Measurements from ENCODE around the gene OTX1.
"Not testable (repeated sequence)": the region's sequence is repeated elsewhere in the genome, so short reads cannot be mapped to it uniquely, and the experiment has no call there.

OTX1 gene

DNA sequence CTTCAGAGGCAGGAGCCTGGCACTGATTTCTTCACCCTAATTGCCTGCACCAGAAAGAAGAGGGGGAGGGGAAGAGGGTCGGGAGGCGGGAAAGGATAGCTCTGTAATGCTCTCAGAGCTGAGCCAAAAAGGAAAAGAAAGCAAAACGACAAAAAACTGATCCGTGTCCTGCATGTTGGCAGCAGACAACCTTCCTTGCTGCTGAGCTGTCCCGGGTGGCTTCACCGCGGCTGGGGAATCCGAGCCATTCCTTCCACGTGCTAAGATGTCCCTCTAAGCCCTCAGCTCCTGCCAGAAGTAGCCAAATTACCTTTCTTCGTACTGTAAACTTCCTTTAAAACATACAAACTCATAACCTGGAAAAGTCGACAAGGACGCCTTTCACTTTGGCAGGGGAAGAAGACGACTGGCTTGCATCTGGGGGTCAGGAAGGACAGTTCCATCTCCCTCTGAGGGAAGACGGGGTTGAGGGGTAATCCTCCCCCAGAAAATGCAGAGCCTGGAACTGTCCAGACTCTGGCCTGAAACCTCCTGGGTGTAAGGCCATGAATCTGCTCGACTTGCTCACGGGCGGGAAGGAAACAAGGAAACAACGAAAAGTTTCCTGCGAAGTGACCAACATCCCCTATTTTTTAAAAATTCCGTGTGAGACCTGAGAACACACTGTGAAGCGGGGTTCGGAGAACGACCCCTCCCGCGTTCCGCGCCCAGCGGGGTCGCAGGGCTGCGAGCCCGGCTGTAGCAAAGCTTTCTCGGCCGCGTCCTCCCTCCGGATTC, 7.7 kb downstream of the OTX1 start:
- Histone ChIP-seq H3K4me3 (ENCODE audit: low read length) (peak overlapping the region; percentile 28), H3K27me3 (ENCODE audit: insufficient read depth, low read length) (peaks cover 60% of the 10 kb centered on the region), H2AFZ (ENCODE audit: low read depth, low read length) (peak overlapping the region; percentile 80), H3K9me3 (ENCODE audit: low read length) (peaks cover 27% of the 10 kb centered on the region), H3K4me1 (ENCODE audit: insufficient read depth, low read length) (peaks cover 3% of the 10 kb centered on the region), H3K36me3 (ENCODE audit: insufficient read depth, low read length) (peaks cover 19% of the 10 kb centered on the region)

DNA sequence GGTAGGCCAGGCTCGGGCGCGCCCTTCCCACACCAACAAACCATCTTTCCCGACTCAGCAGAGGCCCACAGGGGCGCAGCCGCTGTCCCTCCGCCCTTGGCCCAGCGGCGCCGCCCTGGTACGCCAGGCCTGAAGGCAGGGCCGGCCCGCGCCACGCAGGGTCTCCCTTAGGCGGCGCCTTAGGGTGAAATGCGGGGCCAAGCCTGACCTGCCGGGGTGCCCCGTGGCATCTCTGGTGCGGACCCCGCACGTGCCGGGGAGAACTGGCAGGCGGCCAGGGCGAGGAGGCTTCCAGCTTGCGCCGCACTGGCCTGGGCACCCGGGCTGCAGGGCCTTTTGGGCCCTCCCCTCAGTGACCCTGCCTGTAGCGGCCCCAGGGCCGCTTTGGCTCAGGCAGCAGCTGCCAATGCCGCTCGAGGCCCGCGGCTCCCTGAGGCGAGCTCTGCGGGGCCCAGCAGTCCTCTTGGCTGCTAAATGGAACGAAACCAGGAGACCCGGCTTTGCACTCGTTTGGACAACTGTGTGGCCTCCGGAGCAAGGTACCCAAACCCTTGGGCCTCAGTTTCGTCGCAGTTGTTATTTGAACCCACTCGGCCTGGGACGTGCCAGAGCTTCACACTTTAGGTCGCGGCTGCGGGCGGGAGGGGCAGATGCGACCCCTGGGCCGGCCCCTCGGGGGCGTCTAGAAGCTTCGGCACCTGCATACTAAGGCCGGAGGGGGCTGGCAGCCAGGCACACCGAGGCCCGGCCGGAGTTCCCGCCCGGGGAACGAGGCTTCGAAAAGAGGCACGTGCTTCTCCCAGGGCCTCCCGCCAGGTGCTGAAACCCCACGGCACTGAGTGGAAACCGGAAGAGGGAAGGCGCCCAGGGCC, 8.5 kb downstream of the OTX1 start:
- Histone ChIP-seq H3K4me1 (ENCODE audit: insufficient read depth, low read length) (peaks cover 3% of the 10 kb centered on the region), H3K4me3 (ENCODE audit: low read length) (peak overlapping the region; percentile 28), H3K36me3 (ENCODE audit: insufficient read depth, low read length) (peaks cover 19% of the 10 kb centered on the region), H3K9me3 (ENCODE audit: low read length) (peaks cover 23% of the 10 kb centered on the region), H2AFZ (ENCODE audit: low read depth, low read length) (peak overlapping the region; percentile 80), H3K27me3 (ENCODE audit: insufficient read depth, low read length) (peaks cover 56% of the 10 kb centered on the region)

- H3K4me1 ChIP-seq (ENCODE audit: insufficient read depth, low read length), result peaks cover 3% of the 10 kb centered on the region
- H2AFZ ChIP-seq (ENCODE audit: low read depth, low read length), result no peak overlapping the region
- peaks cover 53% of the 10 kb centered on the region for H3K27me3 ChIP-seq (ENCODE audit: insufficient read depth, low read length)
- H3K4me3 ChIP-seq (ENCODE audit: low read length), result peak overlapping the region; percentile 1
- peaks cover 17% of the 10 kb centered on the region for H3K9me3 ChIP-seq (ENCODE audit: low read length)
- peaks cover 15% of the 10 kb centered on the region for H3K36me3 ChIP-seq (ENCODE audit: insufficient read depth, low read length)
These were observed 9.3 kb downstream of the OTX1 start for GRCh38 chr2:63059793-63060471.

- Histone ChIP-seq H2AFZ (ENCODE audit: low read depth, low read length) (no peak overlapping the region), H3K4me3 (ENCODE audit: low read length) (no peak overlapping the region), H3K4me1 (ENCODE audit: insufficient read depth, low read length) (peaks cover 3% of the 10 kb centered on the region), H3K36me3 (ENCODE audit: insufficient read depth, low read length) (peaks cover 15% of the 10 kb centered on the region), H3K27me3 (ENCODE audit: insufficient read depth, low read length) (peaks cover 52% of the 10 kb centered on the region), H3K9me3 (ENCODE audit: low read length) (peaks cover 12% of the 10 kb centered on the region)
These were observed 9.9 kb downstream of the OTX1 start for GRCh38 chr2:63060472-63060991.

GRCh38 chr2:63064197-63064596, 13.6 kb downstream of the OTX1 start:
- Histone ChIP-seq H3K4me1 (ENCODE audit: insufficient read depth, low read length) (no peaks in the 10 kb centered on the region), H3K36me3 (ENCODE audit: insufficient read depth, low read length) (no peaks in the 10 kb centered on the region), H3K4me3 (ENCODE audit: low read length) (no peak overlapping the region), H3K27me3 (ENCODE audit: insufficient read depth, low read length) (peaks cover 45% of the 10 kb centered on the region), H3K9me3 (ENCODE audit: low read length) (no peaks in the 10 kb centered on the region), H2AFZ (ENCODE audit: low read depth, low read length) (no peak overlapping the region)

DNA sequence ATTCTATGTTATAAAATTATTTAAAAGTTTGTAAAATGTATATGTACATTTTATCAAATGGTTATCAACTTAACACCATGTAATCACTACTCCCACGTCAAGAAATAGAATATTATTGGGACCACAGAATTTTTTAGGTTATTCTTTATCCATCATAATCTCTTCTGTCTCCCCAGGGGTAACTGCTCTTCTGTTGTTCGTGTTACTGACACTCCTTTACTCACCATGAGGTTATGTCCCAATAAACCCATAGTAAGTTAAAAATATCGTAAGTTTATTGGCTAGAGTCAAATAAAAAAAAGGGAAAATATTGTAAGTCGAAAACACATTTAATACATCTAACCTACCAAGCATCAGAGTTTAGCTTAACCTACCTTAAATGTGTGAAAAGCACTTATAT, 14.0 kb downstream of the OTX1 start:
- Histone ChIP-seq H3K9me3 (ENCODE audit: low read length) (no peaks in the 10 kb centered on the region), H3K4me3 (ENCODE audit: low read length) (no peak overlapping the region), H2AFZ (ENCODE audit: low read depth, low read length) (no peak overlapping the region), H3K4me1 (ENCODE audit: insufficient read depth, low read length) (no peaks in the 10 kb centered on the region), H3K36me3 (ENCODE audit: insufficient read depth, low read length) (no peaks in the 10 kb centered on the region), H3K27me3 (ENCODE audit: insufficient read depth, low read length) (peaks cover 40% of the 10 kb centered on the region)

- peaks cover 29% of the 10 kb centered on the region for H3K27me3 ChIP-seq (ENCODE audit: insufficient read depth, low read length)
- no peaks in the 10 kb centered on the region for H3K9me3 ChIP-seq (ENCODE audit: low read length)
- no peaks in the 10 kb centered on the region for H3K4me1 ChIP-seq (ENCODE audit: insufficient read depth, low read length)
- H2AFZ ChIP-seq (ENCODE audit: low read depth, low read length), result no peak overlapping the region
- no peak overlapping the region for H3K4me3 ChIP-seq (ENCODE audit: low read length)
- no peaks in the 10 kb centered on the region for H3K36me3 ChIP-seq (ENCODE audit: insufficient read depth, low read length)
These were observed 15.6 kb downstream of the OTX1 start for GRCh38 chr2:63066265-63066664.

DNA sequence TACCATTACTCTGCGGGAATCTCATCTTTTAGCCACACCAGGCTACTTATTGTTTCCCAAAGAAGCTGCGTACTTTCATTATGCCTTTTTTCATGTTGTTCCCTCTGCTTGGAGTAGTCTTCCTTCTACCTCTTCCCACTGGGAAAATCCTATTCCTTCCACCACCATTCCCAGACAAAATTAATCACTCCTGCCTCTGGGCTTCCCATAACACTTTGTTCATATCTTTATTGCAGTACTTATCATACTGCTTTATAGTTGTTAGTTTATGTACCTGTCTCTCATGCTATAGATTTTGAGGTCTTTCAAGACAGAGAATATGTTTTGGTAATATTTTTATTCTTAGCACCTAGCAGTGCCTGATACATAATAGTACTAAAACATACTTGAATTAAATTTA, 16.2 kb downstream of the OTX1 start:
- no peak overlapping the region for H2AFZ ChIP-seq (ENCODE audit: low read depth, low read length)
- H3K27me3 ChIP-seq (ENCODE audit: insufficient read depth, low read length), result peaks cover 24% of the 10 kb centered on the region
- no peak overlapping the region for H3K4me3 ChIP-seq (ENCODE audit: low read length)
- no peaks in the 10 kb centered on the region for H3K4me1 ChIP-seq (ENCODE audit: insufficient read depth, low read length)
- no peaks in the 10 kb centered on the region for H3K9me3 ChIP-seq (ENCODE audit: low read length)
- no peaks in the 10 kb centered on the region for H3K36me3 ChIP-seq (ENCODE audit: insufficient read depth, low read length)

DNA sequence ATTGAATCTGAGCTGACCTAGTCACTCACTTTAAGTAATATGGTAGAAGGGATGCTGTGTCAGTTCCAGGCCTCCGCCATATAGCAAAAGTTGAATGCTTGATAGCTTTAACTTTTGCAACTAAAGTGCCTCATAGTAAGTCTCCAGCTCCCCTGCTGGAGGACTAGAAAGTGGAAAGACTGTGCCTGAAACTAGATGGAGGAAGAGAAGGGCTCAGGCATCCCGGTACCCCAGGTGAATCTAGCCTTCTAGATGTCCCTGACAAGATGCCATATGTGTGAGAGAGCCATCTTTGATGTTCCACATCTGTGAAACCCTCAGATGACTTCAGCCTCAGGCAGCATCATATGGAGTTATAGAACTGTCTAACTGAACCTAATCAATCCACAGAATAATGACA, 21.0 kb downstream of the OTX1 start:
- Histone ChIP-seq H3K27me3 (ENCODE audit: insufficient read depth, low read length) (peaks cover 4% of the 10 kb centered on the region), H3K9me3 (ENCODE audit: low read length) (no peaks in the 10 kb centered on the region), H3K4me3 (ENCODE audit: low read length) (no peak overlapping the region)

DNA sequence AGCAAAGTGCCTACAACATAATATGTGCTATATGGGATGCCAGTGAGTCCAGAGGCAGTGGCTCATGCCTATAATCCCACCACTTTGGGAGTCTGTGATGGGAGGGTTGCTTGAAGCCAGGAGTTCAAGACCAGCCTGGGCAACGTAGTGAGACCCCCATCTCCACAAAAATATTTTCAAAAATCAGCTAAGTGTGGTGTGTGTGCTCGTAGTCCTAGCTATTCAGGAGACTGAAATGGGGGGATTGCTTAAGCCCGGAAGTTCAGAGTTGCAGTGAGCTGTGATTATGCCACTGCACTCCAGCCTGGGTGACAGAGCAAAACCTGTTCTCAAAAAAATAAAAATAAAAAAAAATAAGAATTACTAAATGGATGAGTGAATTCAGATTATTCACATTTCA, 23.4 kb downstream of the OTX1 start:
- Histone ChIP-seq H3K36me3 (ENCODE audit: insufficient read depth, low read length) (no peaks in the 10 kb centered on the region), H3K4me1 (ENCODE audit: insufficient read depth, low read length) (no peaks in the 10 kb centered on the region), H2AFZ (ENCODE audit: low read depth, low read length) (no peak overlapping the region), H3K27me3 (ENCODE audit: insufficient read depth, low read length) (no peaks in the 10 kb centered on the region), H3K4me3 (ENCODE audit: low read length) (no peak overlapping the region), H3K9me3 (ENCODE audit: low read length) (no peaks in the 10 kb centered on the region)

More for the DNA sequence above, 21.0 kb downstream of the OTX1 start:
- Histone ChIP-seq H2AFZ (ENCODE audit: low read depth, low read length) (no peak overlapping the region), H3K4me1 (ENCODE audit: insufficient read depth, low read length) (no peaks in the 10 kb centered on the region), H3K36me3 (ENCODE audit: insufficient read depth, low read length) (no peaks in the 10 kb centered on the region)

- H3K36me3 ChIP-seq (ENCODE audit: insufficient read depth, low read length); H3K9me3 ChIP-seq (ENCODE audit: low read length); H3K4me3 ChIP-seq (ENCODE audit: low read length); H3K4me1 ChIP-seq (ENCODE audit: insufficient read depth, low read length); H3K27me3 ChIP-seq (ENCODE audit: insufficient read depth, low read length); H2AFZ ChIP-seq (ENCODE audit: low read depth, low read length): not testable (repeated sequence)
These were observed 23.8 kb downstream of the OTX1 start for GRCh38 chr2:63074399-63074798.

- Histone ChIP-seq H3K4me1 (ENCODE audit: insufficient read depth, low read length) (no peaks in the 10 kb centered on the region), H3K27me3 (ENCODE audit: insufficient read depth, low read length) (no peaks in the 10 kb centered on the region), H3K4me3 (ENCODE audit: low read length) (no peak overlapping the region), H3K9me3 (ENCODE audit: low read length) (no peaks in the 10 kb centered on the region), H3K36me3 (ENCODE audit: insufficient read depth, low read length) (no peaks in the 10 kb centered on the region), H2AFZ (ENCODE audit: low read depth, low read length) (no peak overlapping the region)
These were observed 28.4 kb downstream of the OTX1 start for GRCh38 chr2:63078852-63079606.

Data from neuron (in vitro differentiated cells).